ENCODE results near the gene MDFI. TPM values are rescaled to one million over a fixed set of nuclear protein-coding genes. Genes with fewer than 3 reads are reported as not detected.

Gene MDFI
- total RNA-seq, 2 experiments from 2014 or later: not detected

DNA sequence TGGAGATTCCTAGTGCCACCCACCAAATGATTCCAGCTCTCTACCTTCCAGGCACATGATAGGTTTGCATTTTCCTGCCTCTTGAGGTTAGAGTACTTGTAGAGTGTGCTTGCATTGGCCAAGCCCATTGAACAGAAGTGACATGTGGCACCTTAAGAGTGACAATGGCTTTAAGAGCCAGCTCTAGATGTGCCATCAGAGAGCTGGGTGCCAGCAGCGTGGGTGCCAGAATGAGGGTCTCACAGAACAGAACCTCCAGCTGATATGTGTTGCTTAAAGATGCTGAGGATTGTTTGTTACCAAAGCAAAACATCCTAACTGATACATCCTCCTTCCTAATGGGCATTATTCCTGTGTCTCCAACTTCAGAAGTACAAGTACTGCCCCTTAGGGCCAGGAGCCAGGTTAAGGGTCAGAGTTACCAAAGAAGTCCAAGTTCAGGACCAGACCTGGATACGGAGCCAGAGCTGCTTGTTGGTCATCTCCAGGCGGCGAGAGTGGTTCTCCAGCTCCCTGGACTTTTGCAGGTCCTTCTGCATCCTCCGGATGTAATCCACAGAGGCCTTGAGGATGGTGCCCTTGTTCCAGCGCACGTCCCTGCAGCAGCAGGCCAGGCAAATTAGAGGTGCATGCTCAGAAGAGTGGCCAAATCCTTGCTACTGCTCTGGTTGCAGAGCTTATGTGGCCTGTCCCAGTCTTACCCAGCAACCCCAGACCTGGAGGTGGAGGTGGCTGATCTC, 47.5 kb downstream of the MDFI start:
- Histone ChIP-seq H3K27ac (ENCODE audit: low read depth in 1 of 2, low read length in 2 of 2) (no peak overlapping the region), H3K36me3 (ENCODE audit: insufficient read depth, low read length) (peaks cover 41% of the 10 kb centered on the region), H3K4me3 (ENCODE audit: low read length) (no peak overlapping the region), H3K4me1 (ENCODE audit: insufficient read depth, low read length) (peaks cover 20% of the 10 kb centered on the region), H3K9me3 (ENCODE audit: control insufficient read depth in 1 of 2, insufficient read depth in 1 of 2, low read length in 2 of 2) (no peaks in the 10 kb centered on the region), H3K27me3 (ENCODE audit: control insufficient read depth in 1 of 2, insufficient read depth in 2 of 2, low read length in 2 of 2) (no peaks in the 10 kb centered on the region)
- Mint-ChIP-seq H3K4me3 (no peak overlapping the region), H3K27ac (no peak overlapping the region), H3K36me3 (ENCODE audit: low read depth) (peaks cover 16% of the 10 kb centered on the region), H3K4me1 (ENCODE audit: low read depth) (peaks cover 12% of the 10 kb centered on the region), H3K9me3 (no peaks in the 10 kb centered on the region), H3K27me3 (no peaks in the 10 kb centered on the region)
- ChIA-PET POLR2A (no interaction called here), CTCF (no interaction called here)
- intact Hi-C loops (cut with DNase I, micrococcal nuclease): loop anchor here in 1 of 2 experiments (10.0 kb wide), 1 partner anchor 381 kb away; no protein-coding TSS in a partner anchor
- ATAC-seq (ENCODE audit: poor library complexity): no peak
- DNase-seq: no peak
- TF ChIP-seq CTCF (IDR thresholded peaks at IDR 0.05): no peak

DNA sequence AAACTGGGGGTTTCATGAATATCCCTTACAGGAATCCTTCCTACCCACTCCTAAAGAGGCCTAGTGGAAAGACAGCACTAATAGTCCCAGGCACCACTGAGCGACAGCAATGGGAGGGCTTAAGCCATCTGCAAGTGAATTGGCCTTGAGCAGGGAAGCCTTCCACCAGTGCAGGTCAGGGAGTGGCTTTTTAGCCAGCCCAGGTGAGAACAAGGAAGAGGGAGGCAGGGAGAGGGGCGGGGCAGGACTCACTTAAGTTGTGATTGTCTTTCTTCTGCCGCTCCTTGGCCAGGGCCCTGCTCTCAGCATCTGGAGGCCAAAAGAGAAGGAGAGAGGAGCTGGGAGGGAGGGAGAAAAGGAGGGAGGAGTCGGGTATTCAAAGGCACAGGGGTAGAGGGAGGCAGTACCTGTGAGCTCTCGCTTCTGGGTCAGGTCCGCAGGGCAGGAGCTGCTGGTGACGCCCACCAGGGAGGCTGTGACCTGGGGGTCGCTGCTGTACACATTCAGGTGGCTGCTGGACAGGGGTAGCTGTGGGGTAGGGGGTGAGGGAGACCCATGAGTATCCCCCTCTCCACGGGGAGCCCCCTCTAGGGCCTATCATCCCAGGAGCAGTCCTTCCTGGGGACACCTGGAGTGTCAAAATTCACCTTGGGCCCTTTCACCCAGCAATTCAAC, 49.4 kb downstream of the MDFI start:
- H3K36me3 Mint-ChIP-seq (ENCODE audit: low read depth): peaks cover 16% of the 10 kb centered on the region
- H3K27ac Mint-ChIP-seq: no peak overlapping the region
- H3K9me3 Mint-ChIP-seq: no peaks in the 10 kb centered on the region
- no peaks in the 10 kb centered on the region for H3K27me3 ChIP-seq (ENCODE audit: control insufficient read depth in 1 of 2, insufficient read depth in 2 of 2, low read length in 2 of 2)
- H3K4me1 Mint-ChIP-seq (ENCODE audit: low read depth): peaks cover 5% of the 10 kb centered on the region
- H3K4me3 Mint-ChIP-seq: no peak overlapping the region
- H3K4me1 ChIP-seq (ENCODE audit: insufficient read depth, low read length): peaks cover 13% of the 10 kb centered on the region
- no peak overlapping the region for H3K27ac ChIP-seq (ENCODE audit: low read depth in 1 of 2, low read length in 2 of 2)
- ATAC-seq (ENCODE audit: poor library complexity): no peak
- intact Hi-C loops (cut with DNase I, micrococcal nuclease): loop anchor here in 1 of 2 experiments (10.0 kb wide), 1 partner anchor 383 kb away; no protein-coding TSS in a partner anchor
- H3K9me3 ChIP-seq (ENCODE audit: control insufficient read depth in 1 of 2, insufficient read depth in 1 of 2, low read length in 2 of 2): no peaks in the 10 kb centered on the region
- no peak overlapping the region for H3K4me3 ChIP-seq (ENCODE audit: low read length)
- no peak for TF ChIP-seq CTCF (IDR thresholded peaks at IDR 0.05)
- ChIA-PET POLR2A (no interaction called here), CTCF (no interaction called here)
- DNase-seq: no peak
- no peaks in the 10 kb centered on the region for H3K27me3 Mint-ChIP-seq
- peaks cover 44% of the 10 kb centered on the region for H3K36me3 ChIP-seq (ENCODE audit: insufficient read depth, low read length)

- DNase-seq (no peak), ATAC-seq (ENCODE audit: poor library complexity) (no peak)
- Mint-ChIP-seq H3K27ac (no peak overlapping the region), H3K9me3 (no peaks in the 10 kb centered on the region), H3K4me3 (no peak overlapping the region), H3K4me1 (ENCODE audit: low read depth) (peaks cover 4% of the 10 kb centered on the region), H3K36me3 (ENCODE audit: low read depth) (peaks cover 16% of the 10 kb centered on the region), H3K27me3 (no peaks in the 10 kb centered on the region)
- ChIA-PET CTCF (no interaction called here), POLR2A (no interaction called here)
- Histone ChIP-seq H3K27me3 (ENCODE audit: control insufficient read depth in 1 of 2, insufficient read depth in 2 of 2, low read length in 2 of 2) (no peaks in the 10 kb centered on the region), H3K4me3 (ENCODE audit: low read length) (no peak overlapping the region), H3K4me1 (ENCODE audit: insufficient read depth, low read length) (peaks cover 6% of the 10 kb centered on the region), H3K36me3 (ENCODE audit: insufficient read depth, low read length) (peaks cover 44% of the 10 kb centered on the region), H3K27ac (ENCODE audit: low read depth in 1 of 2, low read length in 2 of 2) (no peak overlapping the region), H3K9me3 (ENCODE audit: control insufficient read depth in 1 of 2, insufficient read depth in 1 of 2, low read length in 2 of 2) (no peaks in the 10 kb centered on the region)
- intact Hi-C loops (cut with DNase I, micrococcal nuclease): loop anchor here in 1 of 2 experiments (10.0 kb wide), 1 partner anchor 384 kb away; no protein-coding TSS in a partner anchor
- TF ChIP-seq CTCF (IDR thresholded peaks at IDR 0.05): no peak
Observed at GRCh38 chr6:41688256-41688965, 50.1 kb downstream of the MDFI start.

Measured in CD4-positive, alpha-beta T cell (primary cell).